Skin of body (tissue), 2 donors: Measurements from ENCODE around the gene HTRA3. TPM values are rescaled to one million over a fixed set of nuclear protein-coding genes. Genes with fewer than 3 reads are reported as not detected.
"Not testable (repeated sequence)": the region's sequence is repeated elsewhere in the genome, so short reads cannot be mapped to it uniquely, and the experiment has no call there.

Experiments
- DNase-seq: peaks from one replicate; lab custom pipeline; 2025; lab: John Stamatoyannopoulos, UW
- total RNA-seq: library from RNA; depleted of rRNA; stranded (reverse); fragments of >200 nt; gene quantifications from one replicate; pipeline ENCODE4 v1.2.3, GENCODE V29; 2014

Gene HTRA3
- total RNA-seq, 1 donor from 2014 or later, result 25.8 TPM

- DNase-seq, result peak; percentile 6
Observed at GRCh38 chr4:8341691-8342090, 72.1 kb downstream of the HTRA3 start.

- DNase-seq, result no peak
Observed at GRCh38 chr4:8342651-8343261, 73.2 kb downstream of the HTRA3 start.

GRCh38 chr4:8343262-8343966 is 73.9 kb downstream of the HTRA3 start:
- no peak for DNase-seq

- no peak for DNase-seq
Observed at GRCh38 chr4:8343967-8344331, 74.4 kb downstream of the HTRA3 start.

- no peak for DNase-seq
Observed at GRCh38 chr4:8344377-8344776, 74.8 kb downstream of the HTRA3 start.

- no peak for DNase-seq
Observed at GRCh38 chr4:8345053-8345945, 75.7 kb downstream of the HTRA3 start.

GRCh38 chr4:8345946-8346814 is 76.6 kb downstream of the HTRA3 start:
- no peak for DNase-seq

- no peak for DNase-seq
Observed at GRCh38 chr4:8346838-8347605, 77.5 kb downstream of the HTRA3 start.

- DNase-seq, result no peak
Observed at GRCh38 chr4:8347660-8348059, 78.1 kb downstream of the HTRA3 start.

GRCh38 chr4:8348071-8348470 is 78.5 kb downstream of the HTRA3 start:
- DNase-seq, result no peak

- not testable (repeated sequence) for DNase-seq
Observed at GRCh38 chr4:8349236-8349635, 79.7 kb downstream of the HTRA3 start.

GRCh38 chr4:8349664-8350236 is 80.2 kb downstream of the HTRA3 start:
- no peak for DNase-seq

- no peak for DNase-seq
Observed at GRCh38 chr4:8350352-8350751, 80.8 kb downstream of the HTRA3 start.

GRCh38 chr4:8350841-8351461 is 81.4 kb downstream of the HTRA3 start:
- no peak for DNase-seq

- DNase-seq, result no peak
Observed at GRCh38 chr4:8351931-8352367, 82.4 kb downstream of the HTRA3 start.

GRCh38 chr4:8352368-8353157 is 83.0 kb downstream of the HTRA3 start:
- no peak for DNase-seq

GRCh38 chr4:8353158-8353669 is 83.7 kb downstream of the HTRA3 start:
- DNase-seq, result no peak

- no peak for DNase-seq
Observed at GRCh38 chr4:8353912-8354453, 84.4 kb downstream of the HTRA3 start.
